Progenitor cell of endocrine pancreas (in vitro differentiated cells): Measurements from ENCODE around the gene PHC3. TPM values are rescaled to one million over a fixed set of nuclear protein-coding genes. Genes with fewer than 3 reads are reported as not detected.
A peak's percentile ranks its signal among the peaks of the same experiment; 100 is the strongest.

Experiments used
- DNase-seq: peaks from one replicate; pipeline ENCODE4 v3.0.0; 2021; ENCODE audit warnings: low spot score; ENCODE audit not compliant: unreplicated experiment
- H3K27ac Mint-ChIP-seq: 2 replicates; pipeline ENCODE4 v1.8.0; 2021; ENCODE audit warnings: mild to moderate bottlenecking, moderate library complexity, mixed read lengths
- H3K27me3 Mint-ChIP-seq: 2 replicates; pipeline ENCODE4 v1.8.0; 2021; ENCODE audit warnings: mixed read lengths
- H3K36me3 Mint-ChIP-seq: 2 replicates; pipeline ENCODE4 v1.8.0; 2022; ENCODE audit warnings: mixed read lengths; ENCODE audit not compliant: insufficient read depth
- H3K4me1 Mint-ChIP-seq: 2 replicates; pipeline ENCODE4 v1.8.0; 2021; ENCODE audit warnings: low read depth, mixed read lengths
- H3K4me3 Mint-ChIP-seq: 2 replicates; pipeline ENCODE4 v1.8.0; 2021; ENCODE audit warnings: low read depth, mild to moderate bottlenecking, moderate library complexity, mixed read lengths
- H3K9me3 Mint-ChIP-seq: 2 replicates; pipeline ENCODE4 v1.8.0; 2021; ENCODE audit warnings: low read depth, mixed read lengths
- CTCF ChIP-seq: fragments of 200-600 bp; sonication (generic); IDR thresholded peaks from one replicate; pipeline ENCODE4 v1.5.0; 2021; ENCODE audit warnings: antibody characterized with exemption, mild to moderate bottlenecking; ENCODE audit not compliant: unreplicated experiment
- total RNA-seq: library from RNA; stranded (reverse); gene quantifications from 2 replicates; pipeline ENCODE4 v1.2.1, GENCODE V29; 2021

PHC3 gene
- total RNA-seq, 1 donor from 2014 or later, result 71.8 TPM

DNA sequence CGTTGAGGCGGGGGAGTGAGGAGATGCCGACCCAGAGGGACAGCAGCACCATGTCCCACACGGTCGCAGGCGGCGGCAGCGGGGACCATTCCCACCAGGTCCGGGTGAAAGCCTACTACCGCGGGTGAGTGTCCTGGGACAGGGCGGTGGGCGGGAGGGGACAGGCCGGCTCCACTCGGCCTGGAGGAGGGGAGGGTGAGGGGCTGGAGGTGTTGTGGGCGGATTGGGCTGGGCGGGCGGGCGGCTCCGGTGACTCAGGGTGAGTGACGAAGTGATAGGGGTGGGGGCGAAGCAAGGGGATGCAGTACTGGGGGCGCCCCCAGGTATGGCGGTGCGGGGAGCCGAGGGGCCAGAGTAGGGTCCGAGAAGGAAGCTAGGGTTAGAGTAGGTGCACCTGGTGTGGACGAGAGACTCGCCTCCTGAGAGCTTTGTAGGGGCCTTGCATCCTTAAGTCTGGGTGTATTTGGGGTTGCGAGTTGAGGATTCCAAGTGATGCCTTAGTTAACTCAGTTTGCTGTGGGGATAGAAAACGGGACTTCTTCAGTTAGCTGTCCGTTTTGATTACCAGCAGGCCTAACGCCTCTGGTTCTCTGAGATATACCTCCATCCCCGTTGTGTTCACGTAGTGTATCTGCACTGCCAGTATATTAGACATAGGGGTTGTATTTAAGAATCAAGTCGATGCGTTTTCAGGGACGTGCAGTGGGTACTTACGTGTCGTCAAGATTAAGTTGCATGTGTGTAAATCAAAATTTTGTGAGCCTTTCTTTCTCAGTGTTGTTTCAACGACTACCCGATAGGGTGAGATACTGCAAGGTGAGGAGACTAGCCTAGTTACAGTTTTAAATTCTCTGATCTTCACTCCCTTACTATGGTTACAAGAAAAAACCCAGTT, 41.4 kb upstream of the PHC3 start:
- Mint-ChIP-seq H3K36me3 (no peaks in the 10 kb centered on the region), H3K4me3 (peak overlapping the region; percentile 89), H3K27me3 (no peaks in the 10 kb centered on the region), H3K4me1 (peaks cover 28% of the 10 kb centered on the region), H3K9me3 (no peaks in the 10 kb centered on the region), H3K27ac (peak overlapping the region; percentile 96)
- peak; percentile 20 for TF ChIP-seq CTCF
- DNase-seq, result no peak

GRCh38 chr3:170221924-170222646, 40.6 kb upstream of the PHC3 start, which contains the start of gene PRKCI:
Gene PRKCI, plus strand, starts transcription at chr3:170222424. Its CDS starts 246 bp downstream, at chr3:170222670.
- H3K4me1 Mint-ChIP-seq, result peaks cover 24% of the 10 kb centered on the region

DNA sequence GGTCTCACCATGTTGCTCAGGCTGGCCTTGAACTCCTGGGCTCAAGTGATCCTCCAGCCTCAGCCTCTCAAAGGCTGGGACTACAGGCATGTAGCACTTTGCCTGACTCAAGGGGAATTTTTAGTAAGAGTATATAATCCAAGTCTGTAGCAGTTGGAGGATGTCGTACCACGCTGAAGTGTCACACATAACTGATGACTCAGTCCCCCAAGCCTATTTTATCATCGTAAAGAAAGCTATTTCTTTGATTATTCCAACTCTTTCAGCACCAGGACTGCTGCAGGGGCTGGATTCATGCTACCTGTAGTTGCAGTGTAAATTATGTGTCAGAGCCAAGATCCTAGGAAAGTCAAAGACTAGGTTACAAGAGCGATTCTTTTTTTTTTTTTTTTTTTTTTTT, 39.3 kb upstream of the PHC3 start:
- Mint-ChIP-seq H3K36me3 (no peaks in the 10 kb centered on the region), H3K4me1 (peaks cover 21% of the 10 kb centered on the region), H3K27me3 (no peaks in the 10 kb centered on the region), H3K4me3 (no peak overlapping the region), H3K9me3 (peaks cover 4% of the 10 kb centered on the region), H3K27ac (no peak overlapping the region)
- TF ChIP-seq CTCF, result no peak
- no peak for DNase-seq

More at GRCh38 chr3:170221924-170222646, 40.6 kb upstream of the PHC3 start, which contains the start of gene PRKCI:
- Mint-ChIP-seq H3K36me3 (no peaks in the 10 kb centered on the region), H3K9me3 (no peaks in the 10 kb centered on the region), H3K27ac (peak within 1 kb of the TSS; percentile 100), H3K27me3 (no peaks in the 10 kb centered on the region), H3K4me3 (peak within 1 kb of the TSS; percentile 89)
- no peak for TF ChIP-seq CTCF
- DNase-seq, result peak; percentile 88

GRCh38 chr3:170219850-170220249, 38.3 kb upstream of the PHC3 start:
- H3K27ac Mint-ChIP-seq, result no peak overlapping the region
- H3K4me3 Mint-ChIP-seq, result no peak overlapping the region

More at GRCh38 chr3:170219850-170220249, 38.3 kb upstream of the PHC3 start:
- Mint-ChIP-seq H3K9me3 (peaks cover 4% of the 10 kb centered on the region), H3K27me3 (no peaks in the 10 kb centered on the region), H3K36me3 (no peaks in the 10 kb centered on the region), H3K4me1 (peaks cover 16% of the 10 kb centered on the region)
- DNase-seq, result no peak
- TF ChIP-seq CTCF, result no peak
